ENCODE data around the gene TADA3.

DNA sequence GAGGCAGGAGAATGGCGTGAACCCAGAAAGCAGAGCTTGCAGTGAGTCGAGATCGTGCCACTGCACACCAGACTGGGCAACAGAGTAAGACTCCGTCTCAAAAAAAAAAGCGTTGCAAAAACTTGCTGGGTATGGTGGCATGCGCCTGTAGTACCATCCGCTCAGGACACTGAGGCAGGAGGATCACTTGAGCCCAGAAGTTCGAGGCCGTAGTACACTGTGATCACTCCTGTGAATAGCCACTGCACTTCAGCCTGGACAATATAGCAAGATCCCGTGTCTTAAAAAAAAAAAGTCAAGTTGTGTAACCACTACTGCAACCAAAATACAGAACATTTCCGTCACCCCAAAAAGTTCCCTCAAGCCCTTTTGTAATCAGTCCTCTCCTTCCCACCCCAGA lies 2.1 kb upstream of the TADA3 start:
- TF ChIP-seq, protein P1, sequence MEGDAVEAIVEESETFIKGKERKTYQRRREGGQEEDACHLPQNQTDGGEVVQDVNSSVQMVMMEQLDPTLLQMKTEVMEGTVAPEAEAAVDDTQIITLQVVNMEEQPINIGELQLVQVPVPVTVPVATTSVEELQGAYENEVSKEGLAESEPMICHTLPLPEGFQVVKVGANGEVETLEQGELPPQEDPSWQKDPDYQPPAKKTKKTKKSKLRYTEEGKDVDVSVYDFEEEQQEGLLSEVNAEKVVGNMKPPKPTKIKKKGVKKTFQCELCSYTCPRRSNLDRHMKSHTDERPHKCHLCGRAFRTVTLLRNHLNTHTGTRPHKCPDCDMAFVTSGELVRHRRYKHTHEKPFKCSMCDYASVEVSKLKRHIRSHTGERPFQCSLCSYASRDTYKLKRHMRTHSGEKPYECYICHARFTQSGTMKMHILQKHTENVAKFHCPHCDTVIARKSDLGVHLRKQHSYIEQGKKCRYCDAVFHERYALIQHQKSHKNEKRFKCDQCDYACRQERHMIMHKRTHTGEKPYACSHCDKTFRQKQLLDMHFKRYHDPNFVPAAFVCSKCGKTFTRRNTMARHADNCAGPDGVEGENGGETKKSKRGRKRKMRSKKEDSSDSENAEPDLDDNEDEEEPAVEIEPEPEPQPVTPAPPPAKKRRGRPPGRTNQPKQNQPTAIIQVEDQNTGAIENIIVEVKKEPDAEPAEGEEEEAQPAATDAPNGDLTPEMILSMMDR (IDR thresholded peaks at IDR 0.05), result no peak
- no peak for TF ChIP-seq POLR2A (IDR thresholded peaks at IDR 0.05)

Measured in right lobe of liver (tissue), 4 donors.